NCI-H1105 (cell line): ENCODE data around the gene CHCHD1.
"Not testable (repeated sequence)": the region's sequence is repeated elsewhere in the genome, so short reads cannot be mapped to it uniquely, and the experiment has no call there.

Experiments
- DNase-seq: peaks from one replicate; lab custom pipeline; 2025; lab: John Stamatoyannopoulos, UW

CHCHD1 gene

GRCh38 chr10:73793456-73793855 is 11.6 kb downstream of the CHCHD1 start:
- no peak for DNase-seq

GRCh38 chr10:73795491-73795890 is 13.6 kb downstream of the CHCHD1 start:
- not testable (repeated sequence) for DNase-seq

GRCh38 chr10:73796035-73796434 is 14.2 kb downstream of the CHCHD1 start:
- DNase-seq = not testable (repeated sequence)

- DNase-seq = no peak
These were observed 14.9 kb downstream of the CHCHD1 start for GRCh38 chr10:73796766-73797165.

- DNase-seq = no peak
These were observed 15.6 kb downstream of the CHCHD1 start for GRCh38 chr10:73797324-73798025.

GRCh38 chr10:73798087-73798486 is 16.2 kb downstream of the CHCHD1 start:
- no peak for DNase-seq

- no peak for DNase-seq
These were observed 17.2 kb downstream of the CHCHD1 start for GRCh38 chr10:73798927-73799560.

GRCh38 chr10:73799899-73800559 is 18.2 kb downstream of the CHCHD1 start:
- DNase-seq = no peak

- DNase-seq = no peak
These were observed 18.9 kb downstream of the CHCHD1 start for GRCh38 chr10:73800560-73801252.

- DNase-seq = no peak
These were observed 19.4 kb downstream of the CHCHD1 start for GRCh38 chr10:73801253-73801590.

- no peak for DNase-seq
These were observed 20.6 kb downstream of the CHCHD1 start for GRCh38 chr10:73802276-73802991.

GRCh38 chr10:73803680-73804286 is 21.9 kb downstream of the CHCHD1 start:
- no peak for DNase-seq

GRCh38 chr10:73806176-73806950 is 24.5 kb downstream of the CHCHD1 start:
- DNase-seq = no peak

- DNase-seq = no peak
These were observed 25.6 kb downstream of the CHCHD1 start for GRCh38 chr10:73807471-73807870.

GRCh38 chr10:73808021-73808815 is 26.4 kb downstream of the CHCHD1 start:
- no peak for DNase-seq

- DNase-seq = no peak
These were observed 27.4 kb downstream of the CHCHD1 start for GRCh38 chr10:73809061-73809818.

- no peak for DNase-seq
These were observed 28.5 kb downstream of the CHCHD1 start for GRCh38 chr10:73810358-73810734.

- DNase-seq = no peak
These were observed 29.1 kb downstream of the CHCHD1 start for GRCh38 chr10:73810735-73811465.

- DNase-seq = no peak
These were observed 30.8 kb downstream of the CHCHD1 start for GRCh38 chr10:73812657-73813056.
